Liver (tissue), 9 donors: ENCODE data around the gene REPS1. TPM values are rescaled to one million over a fixed set of nuclear protein-coding genes. Genes with fewer than 3 reads are reported as not detected.

Experiments used
- DNase-seq: peaks from one replicate; pipeline ENCODE4 v3.0.0-alpha.2; 2017; ENCODE audit warnings: low spot score
- H3K27ac ChIP-seq, 2 donors: one replicate each; pipeline ENCODE4 v1.7.0; 2013; ENCODE audit warnings: inconsistent platforms in 2 of 2, low read length in 2 of 2, control low read depth in 1 of 2, low read depth in 1 of 2, mild to moderate bottlenecking in 1 of 2
- H3K27me3 ChIP-seq, 4 donors: one replicate each; pipeline versions ENCODE4 v1.6.1 to v1.7.0; 2013; ENCODE audit warnings: low read length in 3 of 4, inconsistent platforms in 1 of 4, mild to moderate bottlenecking in 1 of 4, moderate library complexity in 1 of 4; ENCODE audit not compliant: control insufficient read depth in 4 of 4, insufficient read depth in 4 of 4
- H3K36me3 ChIP-seq, 4 donors: one replicate each; pipeline versions ENCODE4 v1.6.1 to v1.7.0; 2013; ENCODE audit warnings: low read length in 3 of 4, mild to moderate bottlenecking in 3 of 4, low read depth in 1 of 4, moderate library complexity in 1 of 4; ENCODE audit not compliant: control insufficient read depth in 4 of 4, insufficient read depth in 3 of 4
- H3K4me1 ChIP-seq, 4 donors: one replicate each; pipeline versions ENCODE4 v1.6.1 to v1.7.0; 2013; ENCODE audit warnings: low read length in 3 of 4, mild to moderate bottlenecking in 3 of 4, moderate library complexity in 1 of 4; ENCODE audit not compliant: control insufficient read depth in 4 of 4, insufficient read depth in 4 of 4
- H3K4me3 ChIP-seq, 3 donors: one replicate each; pipeline versions ENCODE4 v1.6.1 to v1.7.0; 2013; ENCODE audit warnings: low read length in 3 of 3, control low read depth in 1 of 3, low read depth in 1 of 3, mild to moderate bottlenecking in 1 of 3
- H3K9ac ChIP-seq, 2 donors: one replicate each; pipeline ENCODE4 v1.7.0; 2013; ENCODE audit warnings: low read length in 2 of 2, mild to moderate bottlenecking in 2 of 2, moderate library complexity in 2 of 2, control low read depth in 1 of 2, low read depth in 1 of 2
- H3K9me3 ChIP-seq, 4 donors: one replicate each; pipeline versions ENCODE4 v1.6.1 to v1.7.0; 2013; ENCODE audit warnings: low read length in 3 of 4; ENCODE audit not compliant: control insufficient read depth in 4 of 4
- ATF3 ChIP-seq: IDR thresholded peaks from 2 replicates; pipeline ENCODE4 v1.6.1; 2016; ENCODE audit warnings: antibody characterized with exemption
- CTCF ChIP-seq: fragments of 150-350 bp; IDR thresholded peaks from 2 replicates; pipeline ENCODE4 v1.5.1; 2017; ENCODE audit warnings: improper control_type of control experiment, low read depth, low read length; ENCODE audit not compliant: missing input control
- EGR1 ChIP-seq, 2 donors: IDR thresholded peaks; 2 replicates each; pipeline ENCODE4 v1.6.1; 2016 to 2018; ENCODE audit warnings: antibody characterized with exemption in 2 of 2, low read depth in 2 of 2
- FOXA1 ChIP-seq: IDR thresholded peaks from 2 replicates; pipeline ENCODE4 v1.6.1; 2016; ENCODE audit warnings: antibody characterized with exemption
- FOXA2 ChIP-seq: IDR thresholded peaks from 2 replicates; pipeline ENCODE4 v1.6.1; 2016; ENCODE audit warnings: antibody characterized with exemption
- GABPA ChIP-seq, 2 donors: IDR thresholded peaks in 1 of 2; conservative IDR thresholded peaks in 1 of 2; 2 replicates each; pipeline ENCODE4 v1.6.1; 2016; ENCODE audit warnings: antibody characterized with exemption in 2 of 2, mild to moderate bottlenecking in 1 of 2, moderate library complexity in 1 of 2
- HNF4A ChIP-seq, 2 donors: conservative IDR thresholded peaks; 2 replicates each; pipeline ENCODE4 v1.6.1; 2016; ENCODE audit warnings: antibody characterized with exemption in 2 of 2, mild to moderate bottlenecking in 2 of 2
- MAX ChIP-seq: IDR thresholded peaks from 2 replicates; pipeline ENCODE4 v1.6.1; 2016; ENCODE audit warnings: antibody characterized with exemption
- NR2F2 ChIP-seq: IDR thresholded peaks from 2 replicates; pipeline ENCODE4 v1.6.1; 2016; ENCODE audit warnings: antibody characterized with exemption
- RAD21 ChIP-seq, 2 donors: IDR thresholded peaks; 2 replicates each; pipeline ENCODE4 v1.6.1; 2016; ENCODE audit warnings: antibody characterized with exemption in 2 of 2, mild to moderate bottlenecking in 2 of 2
- RXRA ChIP-seq, 2 donors: IDR thresholded peaks; 2 replicates each; pipeline ENCODE4 v1.6.1; 2017 to 2018; ENCODE audit warnings: antibody characterized with exemption in 2 of 2, mild to moderate bottlenecking in 1 of 2
- SP1 ChIP-seq: IDR thresholded peaks from 2 replicates; pipeline ENCODE4 v1.6.1; 2018; ENCODE audit warnings: antibody characterized with exemption, mild to moderate bottlenecking
- YY1 ChIP-seq: IDR thresholded peaks from 2 replicates; pipeline ENCODE4 v1.6.1; 2016; ENCODE audit warnings: antibody characterized with exemption, mild to moderate bottlenecking
- WGBS: extraction: QIAGEN DNeasy Blood & Tissue Kit; methylation state at CpG from one replicate; pipeline ENCODE4 v1.1.7; 2013; 5-methylcytosine and 5-hydroxymethylcytosine counted together
- polyA plus RNA-seq, 2 donors: library from polyadenylated mRNA; stranded (reverse) in 1 of 2; unstranded in 1 of 2; fragments of 200-250 nt in 1 of 2; fragments of >200 nt in 1 of 2; fragmentation: Nextera tagmentation in 1 of 2; extraction: Ambion mirVana in 1 of 2; gene quantifications; one replicate each; pipeline versions ENCODE4 v1.2.1 to v1.2.3, GENCODE V29; 2013 to 2015
- total RNA-seq, 2 donors: library from RNA; depleted of rRNA; stranded (reverse); fragments of >200 nt; gene quantifications; one replicate each; pipeline ENCODE4 v1.2.3, GENCODE V29; 2014
- donor health status: healthy.
- donor health status: healthy.
- donor health status: healthy.
- donor health status: healthy.
- donor health status: healthy.

The REPS1 gene
- total and polyA plus RNA-seq, 4 donors, result 12.3 to 46.4 (median 21.1) TPM

GRCh38 chr6:138964012-138964411 is 24.0 kb downstream of the REPS1 start (continued):
- TF ChIP-seq CTCF (no peak), ATF3 (no peak), RXRA (IDR thresholded peaks at IDR 0.05) (no peak), GABPA (IDR thresholded peaks at IDR 0.05 in 1 of 2, conservative IDR thresholded peaks at IDR 0.05 in 1 of 2) (no peak), EGR1 (IDR thresholded peaks at IDR 0.05; ENCODE audit: low read depth in 2 of 2) (no peak), HNF4A (conservative IDR thresholded peaks at IDR 0.05) (no peak), RAD21 (IDR thresholded peaks at IDR 0.05) (no peak), YY1 (no peak), FOXA1 (no peak)

- H3K4me3 ChIP-seq, result no peak overlapping the region
- H3K27me3 ChIP-seq, result no peaks in the 10 kb centered on the region
- no peak overlapping the region for H3K9ac ChIP-seq
- no peaks in the 10 kb centered on the region for H3K9me3 ChIP-seq
- peaks cover 0 to 3% (median 1%) of the 10 kb centered on the region in 4 donors for H3K4me1 ChIP-seq
- no peak for DNase-seq
- no peaks in the 10 kb centered on the region for H3K36me3 ChIP-seq
- WGBS, result 73% methylated on average over 3 of the region's 3 CpGs
- H3K27ac ChIP-seq, result no peak overlapping the region
- TF ChIP-seq FOXA2 (no peak), CTCF (no peak), RAD21 (IDR thresholded peaks at IDR 0.05) (no peak)
Measured at GRCh38 chr6:138963531-138963930, 24.5 kb downstream of the REPS1 start.

- Histone ChIP-seq H3K9ac (no peak overlapping the region), H3K9me3 (no peaks in the 10 kb centered on the region), H3K4me3 (no peak overlapping the region), H3K4me1 (peaks cover 0 to 4% (median 2%) of the 10 kb centered on the region in 4 donors), H3K27ac (no peak overlapping the region), H3K27me3 (no peaks in the 10 kb centered on the region), H3K36me3 (no peaks in the 10 kb centered on the region)
- no peak for DNase-seq
- 98% methylated on average over 3 of the region's 3 CpGs for WGBS
- no peak for TF ChIP-seq NR2F2
- no peak for TF ChIP-seq SP1
- TF ChIP-seq FOXA1, result no peak
- TF ChIP-seq CTCF, result no peak
- TF ChIP-seq HNF4A (conservative IDR thresholded peaks at IDR 0.05), result no peak
- no peak for TF ChIP-seq MAX
Measured at GRCh38 chr6:138963119-138963518, 24.9 kb downstream of the REPS1 start.
